Thyroid gland (tissue), 4 donors: Measurements from ENCODE around the gene NAGS. TPM values are rescaled to one million over a fixed set of nuclear protein-coding genes. Genes with fewer than 3 reads are reported as not detected.
A peak's percentile ranks its signal among the peaks of the same experiment; 100 is the strongest.

Experiments used
- DNase-seq, 2 donors: peaks; one replicate each; pipeline ENCODE4 v3.0.0-alpha.2; 2019
- H3K27ac ChIP-seq, 3 donors: fragments of 200-600 bp; sonication (generic); 1 replicate in 2 of 3; 2 replicates in 1 of 3; pipeline ENCODE4 v1.5.1; 2016 to 2019; ENCODE audit warnings: mild to moderate bottlenecking in 1 of 3, moderate library complexity in 1 of 3
- H3K27me3 ChIP-seq: fragments of 200-600 bp; sonication (generic); one replicate; pipeline ENCODE4 v1.5.1; 2019
- H3K36me3 ChIP-seq, 2 donors: fragments of 200-600 bp; sonication (generic); one replicate each; pipeline ENCODE4 v1.5.1; 2016 to 2019
- H3K4me1 ChIP-seq, 2 donors: fragments of 200-600 bp; sonication (generic); one replicate each; pipeline ENCODE4 v1.5.1; 2017 to 2019
- H3K4me3 ChIP-seq, 3 donors: fragments of 200-600 bp; sonication (generic); replicated peaks in 1 of 3; 1 replicate in 2 of 3; 2 replicates in 1 of 3; pipeline ENCODE4 v1.5.1; 2016; ENCODE audit warnings: mild to moderate bottlenecking in 1 of 3
- H3K9me3 ChIP-seq: fragments of 200-600 bp; sonication (generic); one replicate; pipeline ENCODE4 v1.5.1; 2017
- POLR2A ChIP-seq, 2 donors: fragments of 450-650 bp; IDR thresholded peaks; one replicate each; pipeline ENCODE4 v1.6.1; 2017; ENCODE audit warnings: antibody characterized with exemption in 2 of 2, mild to moderate bottlenecking in 2 of 2, moderate library complexity in 1 of 2
- WGBS, 2 donors: methylation state at CpG; one replicate each; pipeline ENCODE4 v1.1.5; 2017; 5-methylcytosine and 5-hydroxymethylcytosine counted together
- intact Hi-C: fragments of 100-400 bp; cut with DNase I; formaldehyde crosslinking; loops from one replicate; pipeline ENCODE4 v1.15.1; 2023
- total RNA-seq, 4 donors: library from RNA; depleted of rRNA; stranded (reverse); fragments of >200 nt; gene quantifications; one replicate each; pipeline ENCODE4 v1.2.3, GENCODE V29; 2016
- TF ChIP-seq, protein P1 (sequence below), 6 experiments: fragments of 200-600 bp in 3 of 6; fragments of 450-650 bp in 3 of 6; sonication (generic) in 3 of 6; IDR thresholded peaks; one replicate each; pipeline ENCODE4 v1.5.1; 2016 to 2019; ENCODE audit warnings: antibody characterized with exemption in 6 of 6, mild to moderate bottlenecking in 2 of 6, inconsistent platforms in 1 of 6, moderate library complexity in 1 of 6

The NAGS gene
- total RNA-seq, 4 donors from 2014 or later: 11.9 to 19.2 (median 14.5) TPM

DNA sequence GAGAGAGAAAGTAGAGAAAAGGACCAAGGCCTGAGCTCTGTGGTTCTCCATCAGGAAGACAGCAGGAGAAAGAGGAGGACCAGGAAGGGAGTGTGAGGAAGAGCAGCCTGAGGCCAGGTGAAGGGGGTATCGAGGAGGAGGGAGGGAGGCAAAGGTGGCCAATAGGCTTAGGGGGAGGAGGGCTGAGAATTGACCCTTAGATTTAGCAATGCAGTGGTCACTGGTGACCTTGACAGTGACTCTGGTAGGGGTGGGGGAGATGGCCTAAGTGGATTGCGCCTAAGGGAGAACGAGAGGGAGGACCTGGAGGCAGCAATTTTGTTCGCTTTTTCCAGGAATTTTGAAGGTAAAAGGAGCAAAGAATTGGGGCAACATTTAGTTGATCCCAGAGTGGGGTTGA, 5.4 kb upstream of the NAGS start:
- no peak for TF ChIP-seq POLR2A (IDR thresholded peaks at IDR 0.05)
- TF ChIP-seq, protein P1, sequence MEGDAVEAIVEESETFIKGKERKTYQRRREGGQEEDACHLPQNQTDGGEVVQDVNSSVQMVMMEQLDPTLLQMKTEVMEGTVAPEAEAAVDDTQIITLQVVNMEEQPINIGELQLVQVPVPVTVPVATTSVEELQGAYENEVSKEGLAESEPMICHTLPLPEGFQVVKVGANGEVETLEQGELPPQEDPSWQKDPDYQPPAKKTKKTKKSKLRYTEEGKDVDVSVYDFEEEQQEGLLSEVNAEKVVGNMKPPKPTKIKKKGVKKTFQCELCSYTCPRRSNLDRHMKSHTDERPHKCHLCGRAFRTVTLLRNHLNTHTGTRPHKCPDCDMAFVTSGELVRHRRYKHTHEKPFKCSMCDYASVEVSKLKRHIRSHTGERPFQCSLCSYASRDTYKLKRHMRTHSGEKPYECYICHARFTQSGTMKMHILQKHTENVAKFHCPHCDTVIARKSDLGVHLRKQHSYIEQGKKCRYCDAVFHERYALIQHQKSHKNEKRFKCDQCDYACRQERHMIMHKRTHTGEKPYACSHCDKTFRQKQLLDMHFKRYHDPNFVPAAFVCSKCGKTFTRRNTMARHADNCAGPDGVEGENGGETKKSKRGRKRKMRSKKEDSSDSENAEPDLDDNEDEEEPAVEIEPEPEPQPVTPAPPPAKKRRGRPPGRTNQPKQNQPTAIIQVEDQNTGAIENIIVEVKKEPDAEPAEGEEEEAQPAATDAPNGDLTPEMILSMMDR (IDR thresholded peaks at IDR 0.05): no peak
- Histone ChIP-seq H3K4me3 (no peak overlapping the region), H3K36me3 (no peaks in the 10 kb centered on the region), H3K27me3 (no peaks in the 10 kb centered on the region), H3K27ac (peak overlapping the region in 1 of 3 donors; percentile 26), H3K9me3 (no peaks in the 10 kb centered on the region), H3K4me1 (peaks cover 6 to 19% of the 10 kb centered on the region in 2 donors)
- 85 to 91% methylated on average over 4 of the region's 4 CpGs for WGBS, 2 donors
- no peak for DNase-seq
- intact Hi-C loops: no loop called here

DNA sequence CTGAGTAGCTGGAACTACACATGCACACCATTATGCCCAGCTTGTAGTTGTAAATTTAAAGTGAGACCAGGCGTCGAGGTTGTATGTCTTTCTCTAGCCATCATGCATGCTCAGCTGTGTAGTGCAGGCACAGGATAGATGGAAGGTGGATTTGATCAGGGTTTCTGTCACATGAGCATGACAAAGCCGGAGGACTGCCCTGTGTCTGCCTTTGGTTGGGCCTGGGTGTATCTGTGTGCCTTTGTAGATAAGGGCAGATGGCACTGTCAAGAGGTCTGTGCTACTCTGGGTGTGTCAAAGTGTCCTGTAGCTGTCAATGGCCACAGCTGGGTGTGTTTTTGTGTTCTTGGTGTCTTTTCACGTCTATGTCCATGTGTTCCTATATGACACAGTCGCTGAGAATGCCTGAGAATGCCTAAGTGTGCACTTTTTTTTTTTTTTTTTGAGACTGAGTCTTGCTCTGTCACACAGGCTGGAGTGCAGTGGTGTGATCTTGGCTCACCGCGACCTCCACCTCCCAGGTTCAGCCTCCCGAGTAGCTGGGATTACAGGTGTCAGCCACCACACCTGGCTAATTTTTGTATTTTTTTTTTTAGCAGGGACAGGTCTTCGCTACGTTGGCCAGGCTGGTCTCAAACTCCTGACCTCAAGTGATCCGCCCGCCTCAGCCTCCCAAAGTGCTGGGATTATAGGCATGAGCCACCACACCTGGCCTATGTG, 4.1 kb upstream of the NAGS start:
- intact Hi-C loops: no loop called here
- no peaks in the 10 kb centered on the region for H3K27me3 ChIP-seq
- TF ChIP-seq POLR2A (IDR thresholded peaks at IDR 0.05): no peak
- TF ChIP-seq, protein P1 (IDR thresholded peaks at IDR 0.05): no peak
- no peaks in the 10 kb centered on the region for H3K36me3 ChIP-seq
- H3K4me1 ChIP-seq: peaks cover 8 to 20% of the 10 kb centered on the region in 2 donors
- 94 to 95% methylated on average over 12 of the region's 12 CpGs for WGBS, 2 donors
- H3K4me3 ChIP-seq: no peak overlapping the region
- no peaks in the 10 kb centered on the region for H3K9me3 ChIP-seq
- H3K27ac ChIP-seq: no peak overlapping the region
- DNase-seq: no peak

DNA sequence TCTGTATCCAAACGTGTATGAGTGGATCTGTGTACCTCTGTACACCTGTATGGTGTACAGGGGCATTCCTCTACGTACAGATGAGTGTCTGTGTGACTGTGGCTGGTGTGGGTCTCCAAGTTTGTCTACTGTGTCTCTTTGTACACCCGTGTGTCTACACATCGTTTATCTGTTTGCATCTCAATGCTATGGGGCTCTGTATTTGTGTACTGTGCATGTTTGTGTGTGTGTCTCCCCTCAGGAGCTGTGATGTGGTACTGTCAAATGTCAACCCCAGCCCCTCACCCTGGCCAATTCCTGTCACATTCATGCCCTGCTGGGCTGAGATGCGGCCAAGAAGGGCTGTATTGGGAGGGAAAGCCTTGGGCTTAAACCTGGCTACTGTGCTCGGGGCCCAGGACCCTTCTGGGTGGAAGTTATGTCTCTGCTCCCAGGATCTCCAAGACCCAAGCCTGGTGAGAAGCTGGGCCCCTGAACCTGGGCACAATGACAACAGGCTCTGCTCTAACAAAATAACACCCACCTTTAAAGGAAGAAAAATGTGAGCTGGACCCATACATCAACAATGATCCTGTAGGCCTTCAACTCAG, 3.5 kb upstream of the NAGS start:
- Histone ChIP-seq H3K36me3 (no peaks in the 10 kb centered on the region), H3K9me3 (no peaks in the 10 kb centered on the region), H3K27ac (no peak overlapping the region), H3K27me3 (no peaks in the 10 kb centered on the region), H3K4me1 (peaks cover 15 to 26% of the 10 kb centered on the region in 2 donors), H3K4me3 (no peak overlapping the region)
- DNase-seq: no peak
- WGBS, 2 donors: 85 to 86% methylated on average over 5 to 6 of the region's 6 CpGs
- no peak for TF ChIP-seq POLR2A (IDR thresholded peaks at IDR 0.05)
- TF ChIP-seq, protein P1 (IDR thresholded peaks at IDR 0.05): no peak
- intact Hi-C loops: no loop called here

DNA sequence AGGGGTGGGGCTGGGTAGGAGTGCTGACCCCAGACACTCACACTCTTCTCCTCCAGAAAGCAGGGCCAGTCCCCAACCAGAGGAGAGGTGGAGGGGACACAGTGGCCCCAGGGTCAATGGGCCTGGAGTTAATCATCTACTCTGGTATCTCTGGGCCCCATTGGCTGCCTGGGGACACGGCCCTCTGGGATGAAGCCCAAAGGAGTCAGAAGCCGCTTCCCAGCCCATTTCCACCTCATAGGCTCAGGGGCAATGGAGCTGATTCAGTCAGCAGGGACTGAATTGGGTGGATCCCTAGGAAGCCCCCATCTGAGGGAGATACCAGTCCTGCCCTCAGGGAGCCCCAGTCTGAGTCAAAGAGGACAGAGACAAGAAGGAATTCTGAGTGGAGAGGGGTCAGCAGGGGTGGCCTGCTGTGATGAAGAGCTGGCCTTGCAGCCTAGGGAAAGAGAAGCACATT, 2.9 kb upstream of the NAGS start:
- intact Hi-C loops: no loop called here
- no peaks in the 10 kb centered on the region for H3K9me3 ChIP-seq
- no peak for TF ChIP-seq POLR2A (IDR thresholded peaks at IDR 0.05)
- TF ChIP-seq, protein P1 (IDR thresholded peaks at IDR 0.05): no peak

More for the DNA sequence above, 2.9 kb upstream of the NAGS start:
- peak overlapping the region in 1 of 3 donors; percentile 4 for H3K27ac ChIP-seq
- peaks cover 20 to 29% of the 10 kb centered on the region in 2 donors for H3K4me1 ChIP-seq
- H3K36me3 ChIP-seq: no peaks in the 10 kb centered on the region
- DNase-seq: no peak
- no peaks in the 10 kb centered on the region for H3K27me3 ChIP-seq
- 90 to 94% methylated on average over 2 of the region's 2 CpGs for WGBS, 2 donors
- no peak overlapping the region for H3K4me3 ChIP-seq
